Stimulated activated CD8-positive, alpha-beta memory T cell treated with anti-CD3 and anti-CD28 coated beads, Interleukin-12 subunit alpha, Interleukin-12 subunit beta, amount 100 ng/mL, for 4 hours (primary cell): ENCODE data around the gene OR6B1.
"Not testable (repeated sequence)": the region's sequence is repeated elsewhere in the genome, so short reads cannot be mapped to it uniquely, and the experiment has no call there.

ENCODE experiments used
- DNase-seq: peaks from one replicate; pipeline ENCODE4 v3.0.0-alpha.2; 2020; ENCODE audit warnings: low read depth

Gene OR6B1

GRCh38 chr7:144006029-144006691 lies 6.0 kb downstream of the OR6B1 start:
- no peak for DNase-seq

DNA sequence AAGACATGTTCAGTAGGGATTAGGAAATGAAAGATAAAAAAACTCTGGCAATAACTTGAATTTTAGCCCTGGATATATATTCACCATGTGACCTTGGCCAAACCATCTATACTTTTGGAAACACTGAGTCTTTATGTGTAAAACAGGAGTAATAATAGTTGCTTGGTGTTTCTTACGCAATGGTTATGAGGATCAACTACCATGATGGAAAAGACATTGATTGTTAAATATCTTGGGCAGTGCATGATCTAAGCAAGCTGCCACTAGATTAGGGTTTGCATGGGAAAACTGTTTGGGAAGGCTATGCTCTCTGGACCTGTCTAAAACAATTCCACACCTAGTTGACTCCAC lies 6.5 kb downstream of the OR6B1 start:
- DNase-seq, result no peak

DNA sequence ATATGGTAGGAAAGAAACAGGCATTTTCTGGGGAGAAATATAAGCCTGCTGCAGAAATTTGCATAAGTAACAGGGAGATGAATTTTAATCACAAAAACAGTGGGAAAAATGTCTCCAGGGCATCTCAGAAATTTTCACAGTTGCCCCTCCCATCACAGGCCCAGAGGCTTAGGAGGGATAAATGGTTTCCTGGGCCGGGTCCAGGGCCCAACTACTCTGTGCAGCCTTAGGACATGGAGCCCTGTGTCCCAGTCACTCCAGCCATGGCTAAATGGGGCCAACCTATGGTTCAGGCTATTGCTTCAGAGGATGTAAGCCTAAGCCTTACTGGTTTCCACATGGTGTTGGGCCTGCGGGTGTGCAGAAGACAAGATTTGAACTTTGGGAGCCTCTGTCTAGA lies 9.2 kb downstream of the OR6B1 start:
- DNase-seq, result no peak

DNA sequence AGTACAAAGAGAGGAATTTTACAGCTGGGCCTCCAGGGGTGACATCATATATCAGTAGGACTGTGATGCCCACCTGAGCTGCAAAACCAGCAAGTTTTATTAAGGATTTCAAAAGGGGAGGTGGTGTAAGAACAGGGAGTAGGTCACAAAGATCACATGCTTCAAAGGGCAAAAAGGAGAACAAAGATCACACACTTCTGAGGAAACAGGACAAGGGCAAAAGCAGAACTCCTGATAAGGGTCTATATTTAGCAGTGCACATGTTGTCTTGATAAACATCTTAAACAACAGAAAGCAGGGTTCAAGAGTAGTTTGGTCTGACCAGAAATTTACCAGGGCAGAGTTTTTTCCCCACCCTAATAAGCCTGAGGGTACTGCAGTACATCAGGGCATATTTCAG lies 9.9 kb downstream of the OR6B1 start:
- DNase-seq, result not testable (repeated sequence)

DNA sequence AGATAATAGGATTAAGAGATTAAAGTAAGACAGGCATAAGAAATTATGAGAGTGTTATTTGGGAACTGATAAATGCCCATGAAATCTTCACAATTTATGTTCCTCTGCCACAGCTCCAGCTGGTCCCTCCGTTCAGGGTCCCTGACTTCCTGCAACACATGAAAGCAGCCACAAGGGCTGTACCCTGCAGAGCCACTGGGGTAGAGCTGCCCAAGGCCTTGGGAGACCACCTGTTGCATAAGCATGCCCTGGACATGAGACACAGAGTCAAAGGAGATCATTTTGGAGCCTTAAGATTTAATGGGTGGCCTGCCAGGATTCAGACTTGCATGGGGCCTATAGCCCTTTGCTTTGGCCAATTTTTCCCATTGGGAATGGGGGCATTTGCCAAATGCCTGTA lies 10.7 kb downstream of the OR6B1 start:
- DNase-seq, result not testable (repeated sequence)

DNA sequence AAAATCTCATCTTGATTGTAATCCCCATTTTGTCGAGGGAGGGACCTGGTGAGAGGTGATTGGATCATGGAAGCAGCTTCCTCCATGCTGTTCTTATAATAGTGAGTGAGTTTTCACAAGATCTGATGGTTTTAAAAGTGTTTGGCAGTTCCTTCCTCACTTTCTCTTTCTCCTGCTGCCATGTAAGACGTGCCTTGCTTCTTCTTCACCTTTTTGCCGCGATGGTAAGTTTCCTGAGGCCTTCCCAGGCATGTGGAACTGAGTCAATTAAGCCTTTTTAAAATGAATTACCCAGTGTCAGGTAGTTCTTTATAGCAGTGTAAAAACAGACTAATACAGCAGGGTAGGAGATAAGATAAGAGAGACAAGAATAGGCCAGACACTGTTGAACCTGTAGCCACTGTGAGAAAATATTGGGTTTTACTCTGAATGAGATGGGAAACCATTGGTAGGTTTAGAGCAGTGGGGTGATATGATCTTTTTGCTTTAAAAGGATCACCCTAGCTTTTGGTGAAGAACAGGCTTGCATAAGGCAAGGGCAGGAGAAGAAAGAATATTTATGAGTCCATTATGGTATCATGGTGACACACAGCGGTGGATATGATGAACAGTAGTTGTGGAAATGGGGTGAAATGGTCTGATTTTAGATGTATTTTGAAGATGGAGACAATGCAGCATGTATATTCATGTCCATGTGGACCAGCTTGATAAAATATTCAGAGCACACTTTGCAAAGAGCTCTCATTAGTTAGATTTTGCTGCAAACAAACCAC lies 11.5 kb downstream of the OR6B1 start:
- no peak for DNase-seq

DNA sequence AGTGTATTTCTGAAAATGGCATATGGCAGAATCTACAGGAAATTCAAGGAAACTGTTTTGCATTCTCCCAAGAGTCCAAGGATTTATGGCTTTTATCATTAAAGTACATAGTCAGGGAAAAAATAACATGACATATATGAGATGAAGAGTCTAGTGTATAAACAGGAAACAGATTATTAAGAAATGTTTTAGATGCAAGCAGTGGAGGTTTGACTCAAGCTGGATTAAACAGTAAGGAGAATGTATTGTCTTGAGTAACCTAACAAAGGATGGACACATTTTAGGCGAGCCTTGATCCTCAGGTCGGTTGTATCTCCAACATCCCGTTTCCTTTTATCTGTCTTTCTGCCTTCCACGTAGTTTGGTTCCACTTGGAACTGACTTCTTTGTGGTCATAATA lies 17.9 kb downstream of the OR6B1 start:
- no peak for DNase-seq

- DNase-seq, result no peak
Observed at GRCh38 chr7:144019457-144019856, 19.3 kb downstream of the OR6B1 start.

GRCh38 chr7:144020340-144020739 lies 20.2 kb downstream of the OR6B1 start:
- DNase-seq, result no peak

GRCh38 chr7:144022169-144022568 lies 22.0 kb downstream of the OR6B1 start:
- no peak for DNase-seq

DNA sequence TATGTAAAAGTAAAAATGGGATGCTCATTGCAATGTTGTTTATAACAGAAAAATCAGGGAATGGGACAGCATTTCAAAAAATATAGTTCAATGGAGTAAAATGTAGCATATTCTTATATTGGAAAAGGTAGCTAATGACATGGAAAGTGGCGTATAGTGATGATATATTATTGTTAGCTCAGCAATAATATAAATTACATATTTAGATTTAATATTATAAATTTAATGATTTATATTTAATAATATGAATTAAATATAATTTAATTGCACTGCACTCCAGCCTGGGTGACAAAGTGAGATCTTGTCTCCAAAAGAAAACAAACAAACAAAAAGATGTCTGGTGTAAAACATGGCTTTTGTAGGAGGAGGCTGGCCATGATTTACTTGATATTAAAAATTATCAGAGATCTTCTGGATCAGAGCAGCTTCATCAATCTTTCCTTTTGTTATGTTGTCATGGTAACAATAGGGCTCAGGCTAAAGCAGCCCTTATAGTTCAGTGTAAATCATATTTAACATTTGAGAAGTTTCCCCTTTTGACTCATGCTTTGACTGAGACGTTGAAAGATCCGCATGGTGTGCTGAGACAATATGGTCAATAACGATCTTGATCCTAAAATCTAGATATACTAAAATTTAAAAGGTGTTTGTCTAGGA lies 23.2 kb downstream of the OR6B1 start:
- no peak for DNase-seq

GRCh38 chr7:144024213-144024612 lies 24.1 kb downstream of the OR6B1 start:
- DNase-seq, result no peak

DNA sequence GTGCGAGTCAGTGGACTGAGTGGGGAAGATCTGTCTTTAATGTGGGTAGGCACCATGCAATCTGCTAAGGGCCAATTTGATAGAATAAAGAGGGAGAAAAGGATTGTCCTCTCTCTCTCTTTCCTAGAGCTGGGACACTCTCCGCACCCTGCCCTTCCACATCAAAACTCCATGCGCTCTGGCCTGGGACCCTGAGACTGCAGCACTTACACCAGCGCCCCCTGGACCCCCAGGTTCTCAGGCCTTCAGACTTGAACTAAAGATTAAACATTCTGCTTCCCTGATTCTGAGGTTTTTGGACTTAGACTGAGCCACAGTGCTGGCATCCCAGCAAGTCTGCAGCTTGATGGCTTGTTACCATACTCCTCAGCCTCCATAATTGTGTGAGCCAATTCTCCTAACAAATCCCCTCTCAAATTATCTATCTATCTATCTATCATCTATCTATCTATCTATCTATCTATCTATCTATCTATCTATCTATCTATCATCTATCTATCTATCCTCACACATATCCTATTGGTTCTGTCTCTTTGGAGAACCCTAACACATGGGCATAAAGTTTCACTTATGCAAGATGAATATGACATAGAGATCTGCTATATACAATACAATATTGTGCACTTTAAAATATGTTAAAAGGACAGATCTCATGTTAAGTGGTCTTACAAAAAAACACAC lies 26.2 kb downstream of the OR6B1 start:
- no peak for DNase-seq

DNA sequence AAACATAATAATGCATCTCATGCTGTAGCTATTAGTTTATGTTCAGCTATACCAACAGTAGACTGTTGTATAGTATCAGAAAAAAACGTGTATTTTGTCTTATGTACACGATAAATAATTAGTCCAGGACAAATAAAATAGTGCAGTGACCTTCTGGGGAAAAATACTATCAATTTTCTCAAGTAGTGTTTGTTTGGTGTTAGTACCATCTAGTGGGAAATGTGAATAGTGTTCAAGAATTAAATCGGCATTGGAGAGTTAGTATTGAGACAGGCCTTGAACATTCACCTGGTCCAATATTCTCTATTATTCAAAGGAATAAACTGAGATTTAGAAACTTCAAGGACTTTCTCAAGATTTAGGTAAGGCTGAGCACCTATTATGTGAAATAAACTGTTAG lies 26.9 kb downstream of the OR6B1 start:
- no peak for DNase-seq

GRCh38 chr7:144027974-144028373 lies 27.9 kb downstream of the OR6B1 start:
- no peak for DNase-seq

DNA sequence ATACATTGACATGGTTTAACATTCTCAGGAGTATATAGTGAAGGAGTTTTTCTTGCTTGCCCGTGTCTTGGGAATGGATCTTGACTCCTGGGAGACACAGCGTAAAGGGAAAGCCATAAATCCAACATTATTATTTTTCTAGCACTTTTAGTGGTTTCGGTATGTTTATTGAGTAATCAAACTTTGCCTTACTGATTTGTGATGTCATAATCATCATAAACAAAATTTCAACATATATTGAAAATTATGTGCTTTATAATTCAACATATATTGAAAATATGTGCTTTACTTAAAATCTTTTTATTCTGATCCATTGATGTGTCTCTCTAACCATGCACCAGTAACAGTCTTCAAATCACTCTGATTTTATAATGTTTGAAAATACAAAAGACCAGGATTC lies 28.4 kb downstream of the OR6B1 start:
- DNase-seq, result no peak

GRCh38 chr7:144032516-144032915 lies 32.4 kb downstream of the OR6B1 start:
- no peak for DNase-seq

DNA sequence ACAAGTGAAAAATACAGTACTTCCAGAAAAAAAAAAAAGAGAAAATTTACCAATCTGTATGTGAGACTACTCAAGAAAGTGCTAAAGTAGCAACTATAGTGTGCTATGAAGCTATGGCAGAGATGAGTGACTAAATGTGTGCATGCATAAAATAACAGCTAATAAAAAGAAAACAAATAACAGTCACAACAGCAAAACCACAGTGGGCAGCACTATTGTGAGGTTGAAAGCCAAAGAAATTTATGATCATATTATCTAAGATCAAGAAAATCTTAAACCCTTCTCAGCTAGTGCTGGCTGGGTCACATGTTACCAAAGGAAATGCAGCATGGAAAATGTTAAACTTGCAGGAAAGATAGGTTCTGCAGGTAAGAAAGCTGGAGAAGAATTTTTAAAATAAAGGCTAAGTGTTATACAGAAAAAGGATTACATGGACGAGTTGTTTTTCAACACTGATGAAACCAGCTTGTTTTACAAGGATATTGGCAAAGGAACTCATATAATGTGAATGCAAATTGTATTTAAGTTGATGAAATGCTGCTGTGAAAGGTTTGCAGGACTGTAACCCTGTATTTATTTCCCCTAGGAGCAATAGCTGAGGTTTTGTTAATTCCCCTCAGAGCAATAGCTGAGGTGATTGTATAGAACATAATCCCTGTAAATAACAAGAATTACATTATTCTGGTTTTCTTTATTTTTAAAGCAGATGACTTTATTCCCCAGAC lies 33.0 kb downstream of the OR6B1 start:
- DNase-seq, result no peak

GRCh38 chr7:144035385-144035784 lies 35.3 kb downstream of the OR6B1 start:
- no peak for DNase-seq

GRCh38 chr7:144036302-144036885 lies 36.3 kb downstream of the OR6B1 start:
- DNase-seq, result no peak

DNA sequence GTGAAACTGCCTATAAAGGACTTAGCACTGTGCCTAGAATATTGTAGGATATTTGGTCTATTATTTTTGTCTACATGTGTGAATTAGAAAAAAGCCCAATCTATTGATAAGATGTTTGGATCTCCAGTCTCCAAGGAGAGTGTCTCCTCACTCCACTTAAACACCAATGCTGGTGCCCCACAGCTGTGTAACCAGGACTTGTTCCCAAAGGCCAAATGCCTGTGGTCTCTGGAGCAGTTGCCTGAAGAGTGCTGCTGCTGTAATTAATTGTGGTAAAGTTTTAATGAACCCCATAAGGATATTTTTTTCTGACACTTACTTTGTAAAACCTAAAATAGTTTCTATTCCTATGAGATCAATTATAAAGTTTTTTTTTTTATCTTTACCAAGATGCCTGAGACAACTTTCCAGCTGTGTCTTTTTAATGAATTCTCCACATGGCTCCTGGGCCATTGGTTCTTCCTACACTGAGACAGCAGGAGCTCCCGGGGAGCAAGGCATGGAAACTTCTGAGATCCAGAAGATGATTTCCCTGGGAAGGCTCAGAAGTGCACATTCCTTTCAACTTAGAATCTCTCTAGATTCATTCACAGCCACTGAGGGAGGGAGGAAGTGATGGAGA lies 37.4 kb downstream of the OR6B1 start:
- no peak for DNase-seq
